Stimulated activated naive CD8-positive, alpha-beta T cell treated with anti-CD3 and anti-CD28 coated beads, Interleukin-15, amount 100 ng/mL, for 72 hours (primary cell): ENCODE results near the gene TMEM79.

Experiments
- ATAC-seq: fragments of 150-1000 bp; cut with Tn5 transposase; 2 replicates; pipeline ENCODE4 v1.10.0; 2021; ENCODE audit warnings: mild to moderate bottlenecking, moderate library complexity
- DNase-seq, 2 donors: peaks; one replicate each; pipeline ENCODE4 v3.0.0; 2021 to 2022
- H3K27ac Mint-ChIP-seq, 2 donors: one replicate each; pipeline ENCODE4 v1.8.0; 2022; ENCODE audit warnings: mild to moderate bottlenecking in 2 of 2, mixed read lengths in 2 of 2, moderate library complexity in 2 of 2
- H3K27me3 Mint-ChIP-seq: one replicate; pipeline ENCODE4 v1.8.0; 2022; ENCODE audit warnings: mixed read lengths
- H3K4me1 Mint-ChIP-seq: one replicate; pipeline ENCODE4 v1.8.0; 2022; ENCODE audit warnings: mild to moderate bottlenecking, mixed read lengths
- H3K4me3 Mint-ChIP-seq, 2 donors: one replicate each; pipeline ENCODE4 v1.8.0; 2022; ENCODE audit warnings: mild to moderate bottlenecking in 2 of 2, mixed read lengths in 2 of 2, moderate library complexity in 1 of 2
- H3K9me3 Mint-ChIP-seq, 2 donors: one replicate each; pipeline ENCODE4 v1.8.0; 2022; ENCODE audit warnings: mixed read lengths in 2 of 2

The TMEM79 gene

GRCh38 chr1:156282479-156283222, 1.5 kb upstream of the TMEM79 start, which contains the start of gene SMG5:
Gene SMG5 (minus strand): TSS chr1:156282825. CDS start chr1:156282680, 145 bp downstream.
- H3K4me1 Mint-ChIP-seq = peaks cover 48% of the 10 kb centered on the region
- DNase-seq (peak; percentile 96 to 98), ATAC-seq (peak; percentile 93)
- H3K27ac Mint-ChIP-seq = peak within 1 kb of the TSS; percentile 98
- no peaks in the 10 kb centered on the region for H3K27me3 Mint-ChIP-seq
- no peaks in the 10 kb centered on the region for H3K9me3 Mint-ChIP-seq
- H3K4me3 Mint-ChIP-seq = peak within 1 kb of the TSS; percentile 90 to 96

GRCh38 chr1:156283521-156283920, 604 bp upstream of the TMEM79 start:
- Mint-ChIP-seq H3K4me1 (peaks cover 40% of the 10 kb centered on the region), H3K27ac (peak overlapping the region; percentile 98), H3K27me3 (no peaks in the 10 kb centered on the region), H3K4me3 (peak overlapping the region; percentile 90 to 96), H3K9me3 (no peaks in the 10 kb centered on the region)
- DNase-seq (no peak), ATAC-seq (no peak)

- Mint-ChIP-seq H3K4me3 (peak overlapping the region in 1 of 2 donors; percentile 42), H3K9me3 (no peaks in the 10 kb centered on the region), H3K27ac (no peak overlapping the region), H3K4me1 (peaks cover 39% of the 10 kb centered on the region), H3K27me3 (no peaks in the 10 kb centered on the region)
- DNase-seq (no peak), ATAC-seq (no peak)
Measured at GRCh38 chr1:156284757-156285156, 632 bp downstream of the TMEM79 start.

- Mint-ChIP-seq H3K27me3 (no peaks in the 10 kb centered on the region), H3K9me3 (no peaks in the 10 kb centered on the region), H3K4me1 (peaks cover 33% of the 10 kb centered on the region), H3K4me3 (no peak overlapping the region), H3K27ac (peak overlapping the region in 1 of 2 donors; percentile 90)
- no peak for ATAC-seq
- DNase-seq = no peak
Measured at GRCh38 chr1:156285437-156285836, 1.3 kb downstream of the TMEM79 start.

GRCh38 chr1:156286061-156286460, 1.9 kb downstream of the TMEM79 start:
- H3K4me1 Mint-ChIP-seq = peaks cover 26% of the 10 kb centered on the region
- H3K4me3 Mint-ChIP-seq = no peak overlapping the region
- ATAC-seq = no peak
- H3K27me3 Mint-ChIP-seq = no peaks in the 10 kb centered on the region
- DNase-seq = no peak
- no peaks in the 10 kb centered on the region for H3K9me3 Mint-ChIP-seq
- H3K27ac Mint-ChIP-seq = no peak overlapping the region

GRCh38 chr1:156289857-156290256, 5.7 kb downstream of the TMEM79 start:
- H3K4me1 Mint-ChIP-seq = peaks cover 10% of the 10 kb centered on the region
- H3K27ac Mint-ChIP-seq = peak overlapping the region in 1 of 2 donors; percentile 52
- DNase-seq (no peak), ATAC-seq (no peak)
- H3K27me3 Mint-ChIP-seq = no peaks in the 10 kb centered on the region
- no peaks in the 10 kb centered on the region for H3K9me3 Mint-ChIP-seq
- H3K4me3 Mint-ChIP-seq = no peak overlapping the region

- H3K9me3 Mint-ChIP-seq = no peaks in the 10 kb centered on the region
- H3K27me3 Mint-ChIP-seq = no peaks in the 10 kb centered on the region
- peak overlapping the region in 1 of 2 donors; percentile 50 for H3K27ac Mint-ChIP-seq
- no peak for DNase-seq
- ATAC-seq = no peak
- peak overlapping the region; percentile 38 to 46 for H3K4me3 Mint-ChIP-seq
- peaks cover 14% of the 10 kb centered on the region for H3K4me1 Mint-ChIP-seq
Measured at GRCh38 chr1:156291226-156292061, 7.3 kb downstream of the TMEM79 start.

- no peaks in the 10 kb centered on the region for H3K27me3 Mint-ChIP-seq
- no peak overlapping the region for H3K4me3 Mint-ChIP-seq
- DNase-seq = no peak
- no peak for ATAC-seq
- H3K4me1 Mint-ChIP-seq = peaks cover 14% of the 10 kb centered on the region
- peak overlapping the region in 1 of 2 donors; percentile 64 for H3K27ac Mint-ChIP-seq
- no peaks in the 10 kb centered on the region for H3K9me3 Mint-ChIP-seq
Measured at GRCh38 chr1:156293098-156293434, 8.9 kb downstream of the TMEM79 start.

- no peak overlapping the region for H3K4me3 Mint-ChIP-seq
- no peaks in the 10 kb centered on the region for H3K9me3 Mint-ChIP-seq
- H3K4me1 Mint-ChIP-seq = peaks cover 14% of the 10 kb centered on the region
- ATAC-seq = no peak
- no peak for DNase-seq
- H3K27ac Mint-ChIP-seq = no peak overlapping the region
- no peaks in the 10 kb centered on the region for H3K27me3 Mint-ChIP-seq
Measured at GRCh38 chr1:156293895-156294294, 9.8 kb downstream of the TMEM79 start.

GRCh38 chr1:156295391-156295947, 11.3 kb downstream of the TMEM79 start, which contains the start of gene GLMP:
Gene GLMP (minus strand): TSS chr1:156295679. CDS start chr1:156295645, 34 bp downstream.
- Mint-ChIP-seq H3K4me1 (peaks cover 14% of the 10 kb centered on the region), H3K27ac (peak within 1 kb of the TSS; percentile 84 to 97), H3K4me3 (peak within 1 kb of the TSS; percentile 94 to 95), H3K27me3 (no peaks in the 10 kb centered on the region), H3K9me3 (no peaks in the 10 kb centered on the region)
- ATAC-seq = peak; percentile 89
- DNase-seq = peak; percentile 41 to 47

GRCh38 chr1:156298852-156299357, 14.8 kb downstream of the TMEM79 start, which contains the start of gene VHLL:
Gene VHLL (minus strand): TSS chr1:156299307. CDS start chr1:156299189, 118 bp downstream.
- H3K9me3 Mint-ChIP-seq = no peaks in the 10 kb centered on the region
- no peak within 1 kb of the TSS for H3K4me3 Mint-ChIP-seq
- ATAC-seq (no peak), DNase-seq (no peak)
- H3K4me1 Mint-ChIP-seq = peaks cover 14% of the 10 kb centered on the region
- no peaks in the 10 kb centered on the region for H3K27me3 Mint-ChIP-seq
- no peak within 1 kb of the TSS for H3K27ac Mint-ChIP-seq

GRCh38 chr1:156303241-156303640, 19.1 kb downstream of the TMEM79 start:
- H3K27ac Mint-ChIP-seq = no peak overlapping the region
- no peaks in the 10 kb centered on the region for H3K27me3 Mint-ChIP-seq
- no peaks in the 10 kb centered on the region for H3K9me3 Mint-ChIP-seq
- no peak overlapping the region for H3K4me3 Mint-ChIP-seq
- no peaks in the 10 kb centered on the region for H3K4me1 Mint-ChIP-seq
- no peak for ATAC-seq
- DNase-seq = no peak

- H3K4me3 Mint-ChIP-seq = no peak overlapping the region
- ATAC-seq (no peak), DNase-seq (no peak)
- no peaks in the 10 kb centered on the region for H3K27me3 Mint-ChIP-seq
- H3K4me1 Mint-ChIP-seq = no peaks in the 10 kb centered on the region
- no peak overlapping the region for H3K27ac Mint-ChIP-seq
- H3K9me3 Mint-ChIP-seq = no peaks in the 10 kb centered on the region
Measured at GRCh38 chr1:156305215-156305614, 21.1 kb downstream of the TMEM79 start.

GRCh38 chr1:156308078-156308477, 24.0 kb downstream of the TMEM79 start:
- Mint-ChIP-seq H3K4me1 (no peaks in the 10 kb centered on the region), H3K9me3 (no peaks in the 10 kb centered on the region), H3K4me3 (no peak overlapping the region), H3K27me3 (no peaks in the 10 kb centered on the region), H3K27ac (no peak overlapping the region)
- ATAC-seq (no peak), DNase-seq (no peak)

GRCh38 chr1:156310962-156311361, 26.8 kb downstream of the TMEM79 start:
- Mint-ChIP-seq H3K4me3 (no peak overlapping the region), H3K4me1 (no peaks in the 10 kb centered on the region), H3K27ac (no peak overlapping the region), H3K9me3 (no peaks in the 10 kb centered on the region), H3K27me3 (no peaks in the 10 kb centered on the region)
- DNase-seq (no peak), ATAC-seq (no peak)
